Left ventricle myocardium inferior (tissue), 1 donor: ENCODE results near the gene NXF1. TPM values are rescaled to one million over a fixed set of nuclear protein-coding genes. Genes with fewer than 3 reads are reported as not detected.

Source experiments
- DNase-seq: peaks from one replicate; pipeline ENCODE4 v3.0.0-alpha.2; 2020
- H3K27ac ChIP-seq: fragments of 200-600 bp; replicated peaks from 2 replicates; pipeline ENCODE4 v1.8.0; 2021
- H3K27me3 ChIP-seq: fragments of 200-600 bp; 2 replicates; pipeline ENCODE4 v1.8.0; 2021; ENCODE audit warnings: low read depth
- H3K36me3 ChIP-seq: fragments of 200-600 bp; 2 replicates; pipeline ENCODE4 v1.8.0; 2021
- H3K4me1 ChIP-seq: fragments of 200-600 bp; 2 replicates; pipeline ENCODE4 v1.8.0; 2021
- H3K4me3 ChIP-seq: fragments of 200-600 bp; 2 replicates; pipeline ENCODE4 v1.8.0; 2021; ENCODE audit warnings: mild to moderate bottlenecking, moderate library complexity
- H3K9me3 ChIP-seq: fragments of 200-600 bp; replicated peaks from 2 replicates; pipeline ENCODE4 v1.8.0; 2021
- CTCF ChIP-seq: fragments of 200-600 bp; IDR thresholded peaks from 2 replicates; pipeline ENCODE4 v1.8.0; 2021; ENCODE audit warnings: antibody characterized with exemption, mild to moderate bottlenecking, borderline replicate concordance
- intact Hi-C: fragments of 100-400 bp; cut with micrococcal nuclease; formaldehyde crosslinking; loops from one replicate; pipeline ENCODE4 v1.11.0; 2022
- total RNA-seq: library from RNA; stranded (reverse); fragmentation: NEBNext Ultra II Directional; extraction: Animal tissue kit (Norgen Biotek cat#: 25700); gene quantifications from one replicate; pipeline ENCODE4 v1.2.1, GENCODE V29; 2021
- donor health status: DM: no; HTN: yes; CAD: no; lungs with severe emphysema.

Gene NXF1
- total RNA-seq, 1 donor from 2014 or later, result 43.2 TPM

- H3K36me3 ChIP-seq, result peaks cover 85% of the 10 kb centered on the region
- H3K9me3 ChIP-seq, result no peaks in the 10 kb centered on the region
- peaks cover 43% of the 10 kb centered on the region for H3K4me1 ChIP-seq
- no peak for TF ChIP-seq CTCF
- H3K27me3 ChIP-seq, result no peaks in the 10 kb centered on the region
- DNase-seq, result no peak
- intact Hi-C loops, result no loop called here
- no peak overlapping the region for H3K4me3 ChIP-seq
- H3K27ac ChIP-seq, result no peak overlapping the region
Measured at GRCh38 chr11:62794201-62794775, 11.0 kb downstream of the NXF1 start.

GRCh38 chr11:62792202-62792575 lies 13.1 kb downstream of the NXF1 start:
- Histone ChIP-seq H3K4me3 (peak overlapping the region; percentile 93), H3K27me3 (no peaks in the 10 kb centered on the region), H3K4me1 (peaks cover 64% of the 10 kb centered on the region), H3K9me3 (no peaks in the 10 kb centered on the region), H3K27ac (peak overlapping the region; percentile 95), H3K36me3 (peaks cover 71% of the 10 kb centered on the region)
- DNase-seq, result peak; percentile 45
- intact Hi-C loops, result no loop called here
- peak; percentile 3 for TF ChIP-seq CTCF

- Histone ChIP-seq H3K27me3 (no peaks in the 10 kb centered on the region), H3K9me3 (no peaks in the 10 kb centered on the region), H3K4me1 (peaks cover 69% of the 10 kb centered on the region), H3K36me3 (peaks cover 66% of the 10 kb centered on the region), H3K4me3 (peak within 1 kb of the TSS; percentile 93), H3K27ac (peak within 1 kb of the TSS; percentile 95)
- intact Hi-C loops, result no loop called here
- peak; percentile 21 for TF ChIP-seq CTCF
- DNase-seq, result peak; percentile 90
Measured at GRCh38 chr11:62791501-62792201, 13.6 kb downstream of the NXF1 start, which contains the start of gene TMEM223. Gene TMEM223, minus strand, starts transcription at chr11:62792006. Its CDS starts 12 bp downstream, at chr11:62791994.

- intact Hi-C loops, result loop anchor here (5.0 kb wide), 1 partner anchor 73 kb away; no protein-coding TSS in a partner anchor
- Histone ChIP-seq H3K4me1 (peaks cover 84% of the 10 kb centered on the region), H3K36me3 (peaks cover 48% of the 10 kb centered on the region), H3K4me3 (no peak overlapping the region), H3K27ac (peak overlapping the region; percentile 100), H3K27me3 (no peaks in the 10 kb centered on the region), H3K9me3 (no peaks in the 10 kb centered on the region)
- no peak for TF ChIP-seq CTCF
- no peak for DNase-seq
Measured at GRCh38 chr11:62789576-62789975, 15.7 kb downstream of the NXF1 start.

- no peak for TF ChIP-seq CTCF
- intact Hi-C loops, result loop anchor here (5.0 kb wide), 1 partner anchor 73 kb away; no protein-coding TSS in a partner anchor
- H3K27me3 ChIP-seq, result no peaks in the 10 kb centered on the region
- peaks cover 84% of the 10 kb centered on the region for H3K4me1 ChIP-seq
- H3K27ac ChIP-seq, result peak overlapping the region; percentile 100
- no peaks in the 10 kb centered on the region for H3K9me3 ChIP-seq
- no peak for DNase-seq
- peaks cover 42% of the 10 kb centered on the region for H3K36me3 ChIP-seq
- H3K4me3 ChIP-seq, result peak overlapping the region; percentile 99
Measured at GRCh38 chr11:62788991-62789390, 16.2 kb downstream of the NXF1 start.
